NCI-H2081 treated with DMSO at 0.1 percent for 48 hours (cell line): ENCODE results near the gene ADAMTS12.

Experiments
- DNase-seq: peaks from one replicate; lab custom pipeline; 2025; lab: John Stamatoyannopoulos, UW

ADAMTS12 gene

DNA sequence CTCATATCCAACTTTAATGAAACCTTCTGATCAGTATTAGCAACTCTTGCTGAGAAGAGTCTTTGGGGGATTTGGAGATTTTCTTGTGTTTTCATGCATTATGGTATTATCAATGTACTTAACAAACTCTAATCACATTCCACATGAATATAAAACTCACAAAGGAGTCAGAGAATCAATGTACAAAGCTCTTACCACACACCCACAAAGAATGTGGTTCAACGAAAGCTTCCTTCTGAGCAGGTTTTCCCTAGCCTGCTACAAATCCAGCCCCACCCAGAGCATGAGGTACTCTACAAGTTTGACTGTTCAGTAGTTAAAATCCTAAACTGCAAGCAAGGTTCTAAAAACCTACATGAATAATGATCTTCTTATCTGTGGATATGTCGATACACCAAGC is 240.9 kb downstream of the ADAMTS12 start:
- no peak for DNase-seq

DNA sequence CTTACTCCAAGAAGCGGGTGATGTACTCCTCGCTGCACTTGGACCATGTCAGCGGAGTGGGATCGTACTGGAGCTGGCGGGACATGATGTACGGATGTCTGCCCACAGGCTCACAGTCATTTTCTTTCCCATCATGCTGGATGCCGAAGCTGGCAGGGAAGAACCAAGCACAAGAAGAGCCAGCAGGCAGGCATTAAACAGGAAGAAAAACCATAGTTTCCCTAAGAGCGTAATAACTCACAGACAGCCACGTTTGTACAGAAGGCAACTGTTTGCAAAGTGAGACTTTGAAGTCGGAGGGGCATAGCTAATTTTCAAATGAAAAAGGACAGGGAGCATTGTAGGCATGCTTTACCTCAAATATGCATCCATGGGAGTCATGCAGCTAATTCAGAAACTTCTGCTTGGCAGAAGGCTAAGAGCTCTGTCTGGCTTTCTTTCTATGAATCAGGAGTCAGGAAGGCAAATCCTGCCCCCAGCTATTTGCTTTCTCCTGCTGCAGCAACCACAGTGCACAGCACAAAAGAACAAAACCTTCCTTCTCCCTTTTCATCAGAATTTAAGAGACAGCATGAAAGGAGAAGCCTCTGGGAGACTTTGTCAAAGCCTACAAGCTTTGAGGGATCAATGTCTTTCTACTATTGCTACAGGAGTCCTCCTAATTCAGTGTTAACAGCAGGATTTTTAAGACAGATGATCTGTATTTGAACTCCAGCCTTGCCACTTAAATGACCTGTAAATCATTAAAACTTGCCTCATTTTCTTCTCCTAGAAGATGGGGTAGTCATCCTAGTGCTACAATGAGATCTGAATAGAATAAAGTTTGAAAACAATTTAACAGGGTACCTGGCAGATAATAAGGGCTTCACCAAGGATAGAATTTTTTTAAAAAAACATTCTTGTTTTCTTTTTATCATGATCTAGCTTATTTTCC is 242.0 kb downstream of the ADAMTS12 start:
- DNase-seq: no peak

DNA sequence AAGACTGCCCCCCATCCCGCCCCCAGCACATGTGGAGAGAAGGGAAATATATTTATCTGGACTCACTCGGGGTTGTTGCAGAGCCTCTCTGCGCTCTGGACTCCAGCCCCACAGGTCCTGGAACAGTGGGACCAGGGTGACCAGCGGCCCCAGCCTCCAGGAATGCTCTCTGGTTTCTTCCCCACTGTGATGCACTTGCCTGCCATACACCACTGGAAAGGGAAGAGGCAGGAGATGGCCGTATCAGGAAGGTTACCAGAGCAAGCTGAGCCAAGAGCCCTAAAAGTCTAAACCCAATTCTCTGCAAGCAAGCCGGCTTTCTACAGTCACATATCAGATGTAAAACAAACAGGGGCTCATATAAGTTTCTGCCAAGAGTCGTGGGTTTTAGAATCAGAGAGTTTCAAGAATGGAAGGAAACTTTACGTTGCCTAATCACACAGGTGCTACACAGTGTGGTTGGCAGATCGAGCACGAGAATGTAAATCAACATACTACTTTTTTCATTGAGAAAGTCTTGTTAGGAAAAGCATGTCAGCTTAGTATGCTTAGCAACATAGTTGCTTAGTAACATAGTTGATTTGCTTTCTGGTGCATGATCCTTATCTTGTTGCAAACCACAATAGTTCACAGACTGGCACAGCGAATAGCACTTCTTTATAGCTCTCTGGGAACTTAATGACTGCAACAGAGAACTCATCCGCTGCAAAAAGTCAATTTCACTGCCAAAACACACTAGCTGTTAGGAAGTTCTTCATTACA is 249.9 kb downstream of the ADAMTS12 start:
- no peak for DNase-seq

DNA sequence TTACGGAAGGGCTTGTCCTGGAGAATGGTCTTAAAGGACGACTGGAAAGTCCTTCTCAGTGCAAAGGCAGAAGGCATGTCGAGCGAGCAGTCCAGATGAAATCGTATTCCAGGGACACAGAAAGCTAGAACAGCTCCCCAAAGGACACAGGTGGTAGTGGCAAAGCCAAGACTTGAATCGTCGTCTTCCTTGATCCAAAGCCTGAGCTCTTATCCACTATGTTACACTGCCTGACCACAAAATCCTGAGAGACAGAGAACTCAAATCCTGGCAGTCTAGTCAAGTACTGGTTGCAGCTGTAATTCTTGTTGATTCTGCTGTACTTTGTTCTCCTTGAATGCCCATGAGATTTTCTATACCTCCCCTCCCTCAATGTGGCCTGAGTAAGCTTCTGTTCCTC is 252.3 kb downstream of the ADAMTS12 start:
- DNase-seq: no peak

DNA sequence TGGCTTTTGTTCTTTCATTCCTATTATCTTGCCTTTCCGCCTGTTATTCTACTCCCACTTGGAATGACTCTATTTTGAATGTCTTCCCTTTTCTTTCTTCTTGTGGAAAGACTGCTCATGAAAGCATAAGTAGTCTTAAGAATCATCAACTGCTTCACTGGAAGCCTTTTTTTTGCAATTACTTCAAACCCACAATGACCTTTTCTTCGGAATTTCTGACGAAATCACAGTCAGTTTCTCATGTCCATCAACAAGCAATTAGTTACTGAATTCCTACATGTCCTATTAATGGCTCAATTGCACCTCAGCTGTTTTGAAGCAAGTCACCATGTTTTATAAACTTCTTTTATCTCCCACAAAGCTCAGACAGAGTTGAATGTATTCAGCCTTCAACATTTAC is 254.8 kb downstream of the ADAMTS12 start:
- DNase-seq: no peak

DNA sequence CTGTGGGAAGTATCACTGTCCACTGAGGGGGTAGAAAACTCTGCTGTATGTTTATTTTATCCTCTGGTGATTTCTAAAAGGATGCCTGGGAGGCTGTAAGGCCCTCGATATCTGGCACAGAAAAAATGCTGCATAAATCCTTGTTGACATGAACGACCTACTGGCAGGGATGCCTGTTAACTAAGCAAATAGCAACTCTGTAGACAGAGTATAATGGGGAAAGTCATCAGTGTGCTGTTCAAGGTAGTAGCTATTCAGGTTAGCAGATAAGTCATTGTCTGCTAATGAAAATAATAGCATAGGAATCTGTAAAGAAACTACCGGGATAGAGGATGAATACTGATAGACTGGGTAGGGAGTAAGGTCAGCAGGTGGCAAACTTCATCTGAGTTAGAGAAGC is 256.2 kb downstream of the ADAMTS12 start:
- no peak for DNase-seq

DNA sequence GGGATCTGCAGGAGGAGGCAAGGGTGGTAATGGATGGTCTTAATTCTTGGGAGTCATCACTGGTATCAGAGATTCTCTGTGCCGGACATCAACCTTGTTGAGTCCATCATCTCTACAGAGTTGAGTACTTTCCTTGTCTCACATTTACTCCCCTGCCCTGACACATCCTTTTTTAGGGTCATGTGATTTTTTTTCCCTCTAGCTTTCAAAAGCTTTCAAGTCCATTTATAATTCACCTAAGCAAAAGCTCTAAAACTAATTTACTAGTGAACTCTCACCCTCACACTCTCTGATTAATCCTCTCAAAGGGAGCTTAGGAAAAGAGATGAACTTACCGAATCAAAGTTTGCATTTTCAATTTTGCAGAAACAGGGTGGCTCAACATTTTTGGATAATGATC is 258.1 kb downstream of the ADAMTS12 start:
- DNase-seq: no peak

DNA sequence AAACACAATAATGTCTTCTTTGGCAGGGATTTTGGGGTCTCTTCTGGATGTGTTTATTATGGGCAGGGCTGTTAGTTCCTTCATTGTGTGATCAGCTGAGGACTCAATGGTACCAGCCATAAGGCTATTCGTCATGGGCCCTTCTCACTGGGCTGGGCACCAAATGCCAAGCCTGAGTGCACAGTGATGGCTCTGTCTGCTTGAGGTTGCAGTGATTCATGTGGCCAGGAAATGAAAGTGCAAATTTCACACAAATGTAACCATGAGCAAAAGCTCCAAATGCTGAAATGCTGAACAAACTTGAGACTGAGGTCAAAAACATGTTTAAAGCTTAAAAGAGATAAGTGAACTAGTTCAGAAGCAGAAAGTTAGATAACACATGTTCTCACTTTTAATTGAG is 260.0 kb downstream of the ADAMTS12 start:
- DNase-seq: no peak

DNA sequence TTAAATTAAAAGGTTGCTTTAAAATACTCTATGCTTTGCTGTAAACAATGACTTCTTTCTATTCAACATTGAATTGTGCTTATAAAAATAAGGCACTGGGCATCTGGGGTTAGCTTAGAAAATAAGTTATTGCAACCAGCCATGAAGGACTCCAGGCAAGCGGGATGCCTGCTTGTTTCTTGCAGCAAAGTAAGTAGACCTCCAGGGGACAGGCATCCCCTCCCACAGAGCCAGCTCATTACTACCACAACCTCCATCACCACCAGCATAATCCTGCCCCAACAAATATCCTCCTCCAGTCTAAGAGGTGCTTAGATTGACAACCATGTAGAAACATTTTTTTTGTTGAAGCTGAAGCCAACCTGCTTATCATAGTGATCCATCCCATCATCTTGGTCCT is 260.7 kb downstream of the ADAMTS12 start:
- DNase-seq: no peak

DNA sequence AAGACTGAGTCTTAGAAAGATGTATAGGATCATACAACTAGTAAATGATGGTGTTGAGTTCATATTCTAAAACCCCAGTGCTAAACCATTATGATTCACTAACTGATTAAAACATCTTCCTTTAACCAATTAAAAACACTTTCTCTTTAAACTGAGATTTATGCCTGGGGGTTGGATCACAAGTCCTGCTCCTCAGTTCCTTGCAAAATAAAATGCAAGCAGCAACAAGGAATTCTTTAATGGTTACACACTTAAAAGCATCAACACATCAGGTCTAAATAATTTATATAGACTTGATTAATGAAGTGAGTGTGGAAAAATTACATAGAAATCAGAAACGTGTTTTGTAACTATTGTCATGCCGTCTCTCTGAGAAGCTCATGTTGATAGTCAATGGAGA is 261.8 kb downstream of the ADAMTS12 start:
- DNase-seq: no peak

DNA sequence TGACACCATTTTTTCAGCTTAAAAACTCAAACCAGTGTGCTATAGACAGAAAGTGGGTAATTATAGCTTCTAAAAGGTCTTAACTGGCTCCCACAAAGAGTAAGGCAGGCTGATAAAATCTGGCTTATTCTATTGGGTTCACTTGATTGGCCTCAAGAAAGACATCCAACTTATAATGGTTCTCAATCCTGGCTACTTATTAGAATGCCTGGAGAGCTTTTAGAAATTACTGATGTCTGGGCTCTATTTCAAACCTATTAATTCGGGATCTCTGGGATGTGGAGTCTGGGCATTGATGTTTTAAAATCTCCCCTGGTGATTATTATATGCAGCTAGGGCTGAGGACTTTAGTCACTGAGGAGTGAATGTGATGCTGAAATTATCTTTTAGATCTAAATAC is 263.0 kb downstream of the ADAMTS12 start:
- no peak for DNase-seq

DNA sequence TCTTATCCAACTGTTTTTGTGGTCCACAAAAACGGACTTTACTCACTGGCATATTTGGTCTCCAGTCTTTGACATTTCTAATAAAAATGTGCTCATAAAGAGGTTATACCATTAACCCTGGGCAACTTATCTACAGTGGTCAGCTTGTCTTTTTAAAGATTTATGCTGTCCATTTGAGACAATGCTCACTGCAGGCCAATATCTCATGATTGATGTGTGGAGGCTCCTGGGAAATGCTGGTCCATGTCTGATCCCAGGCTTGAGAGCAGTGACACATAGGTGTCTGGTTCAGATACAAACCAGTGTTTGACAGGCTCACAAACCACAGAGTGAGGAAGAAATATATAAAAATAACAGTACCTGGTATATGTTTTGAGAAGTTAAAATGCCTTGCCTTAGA is 270.3 kb downstream of the ADAMTS12 start:
- no peak for DNase-seq

DNA sequence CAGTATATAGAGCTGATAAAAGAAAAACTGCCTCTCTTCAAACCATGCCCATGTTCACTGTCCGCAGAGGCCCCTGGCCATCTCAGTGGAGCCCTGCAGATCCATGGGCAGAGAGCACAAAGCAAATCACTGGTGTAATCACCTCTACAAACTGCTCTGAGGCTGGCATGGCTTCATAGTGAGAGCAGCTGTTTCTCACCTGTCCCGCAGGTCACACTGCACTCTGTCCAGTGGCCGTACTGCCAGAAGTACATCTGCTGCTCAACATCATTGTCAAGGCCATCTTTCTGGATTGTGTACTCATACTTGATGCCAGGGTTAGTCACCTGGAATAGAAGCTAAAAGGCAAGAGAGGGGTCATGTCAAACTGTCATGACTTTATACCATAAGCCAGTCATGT is 277.8 kb downstream of the ADAMTS12 start:
- DNase-seq: no peak

DNA sequence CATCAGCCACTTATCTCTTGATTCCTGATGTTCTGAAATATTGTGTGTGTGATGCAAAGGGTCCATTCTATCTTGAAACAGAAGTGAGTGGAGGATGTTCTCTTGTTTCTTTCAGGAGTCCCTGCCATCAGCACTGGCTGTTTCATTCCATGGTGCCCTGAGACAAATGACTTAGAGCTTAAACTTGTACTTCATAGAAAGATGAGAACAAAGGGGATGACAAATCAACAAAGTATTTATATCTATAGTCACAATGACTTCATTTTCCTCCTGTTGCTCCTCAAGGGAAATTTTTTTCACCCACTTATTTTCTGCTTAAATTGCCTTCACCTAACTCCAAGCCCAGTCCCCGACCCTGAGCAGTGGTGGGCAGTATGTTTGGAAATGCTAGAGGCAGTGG is 279.4 kb downstream of the ADAMTS12 start:
- no peak for DNase-seq

DNA sequence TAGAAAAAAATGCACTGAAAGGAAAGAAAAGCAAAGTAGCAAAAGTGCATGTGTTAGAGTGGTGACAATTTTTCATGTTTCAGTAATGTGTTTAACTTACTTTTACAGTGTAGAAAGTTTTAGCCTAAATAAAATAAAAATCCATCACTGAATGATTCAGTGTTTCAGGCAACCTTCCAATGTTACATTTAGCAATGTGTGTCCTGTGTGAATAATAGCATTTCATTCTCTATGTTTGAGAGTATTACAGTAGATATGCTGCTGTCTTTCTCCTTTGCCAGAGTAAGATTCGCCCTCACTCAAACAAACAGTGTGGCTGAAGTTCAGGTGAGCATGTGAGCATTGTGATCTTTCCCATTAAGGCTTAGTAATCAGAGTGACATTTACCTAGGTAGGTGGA is 279.9 kb downstream of the ADAMTS12 start:
- no peak for DNase-seq

DNA sequence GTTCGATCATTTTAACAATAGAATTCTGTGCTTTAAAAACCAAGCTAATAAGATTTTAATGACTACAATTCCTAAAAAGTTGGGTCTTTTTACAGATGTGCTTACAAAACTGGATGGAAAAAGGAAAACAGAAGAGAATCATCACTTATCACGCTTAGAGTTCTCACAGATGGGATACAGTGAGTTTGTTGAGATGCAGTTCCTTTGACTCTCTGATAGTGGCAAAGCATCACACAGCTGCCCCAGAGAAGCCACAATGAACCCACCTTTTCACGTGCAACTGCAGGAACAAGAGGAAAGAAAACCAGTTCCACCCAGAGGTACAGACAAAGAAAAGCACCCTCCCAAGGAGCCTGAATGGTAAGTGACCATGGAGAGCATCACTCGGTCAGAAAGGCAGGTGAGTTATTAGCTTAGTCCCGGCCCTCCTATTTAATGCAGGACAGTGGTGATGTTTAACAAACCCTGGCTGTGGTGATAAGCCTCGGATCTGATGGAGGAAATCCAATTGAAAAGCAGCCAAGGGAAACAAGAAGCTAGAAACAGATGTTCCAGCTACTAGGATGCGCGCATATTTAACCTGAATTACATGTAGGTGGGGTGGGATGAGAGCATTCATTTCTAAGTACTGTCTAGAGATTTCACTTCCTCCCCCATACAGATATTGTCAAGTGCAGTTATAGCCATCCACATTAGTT is 283.3 kb downstream of the ADAMTS12 start:
- no peak for DNase-seq

DNA sequence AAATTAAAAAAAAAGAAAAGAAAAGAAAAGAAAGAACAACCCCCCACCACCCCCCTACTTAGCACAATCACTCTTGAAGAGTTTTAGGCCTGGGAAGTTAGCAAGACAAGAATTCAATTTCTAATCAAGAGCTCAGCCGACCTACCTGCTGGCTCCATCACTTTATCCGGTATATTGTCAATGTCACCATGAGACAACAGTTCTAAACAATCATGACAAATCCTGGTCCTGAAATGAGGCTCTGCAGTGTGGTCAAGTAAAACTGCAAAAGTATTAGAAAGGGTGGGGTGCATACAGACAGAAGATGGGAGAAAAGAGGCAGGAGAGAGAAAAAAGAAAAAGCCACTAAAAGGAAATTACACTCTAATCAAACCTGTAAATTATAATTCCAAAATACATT is 287.3 kb downstream of the ADAMTS12 start:
- DNase-seq: no peak

DNA sequence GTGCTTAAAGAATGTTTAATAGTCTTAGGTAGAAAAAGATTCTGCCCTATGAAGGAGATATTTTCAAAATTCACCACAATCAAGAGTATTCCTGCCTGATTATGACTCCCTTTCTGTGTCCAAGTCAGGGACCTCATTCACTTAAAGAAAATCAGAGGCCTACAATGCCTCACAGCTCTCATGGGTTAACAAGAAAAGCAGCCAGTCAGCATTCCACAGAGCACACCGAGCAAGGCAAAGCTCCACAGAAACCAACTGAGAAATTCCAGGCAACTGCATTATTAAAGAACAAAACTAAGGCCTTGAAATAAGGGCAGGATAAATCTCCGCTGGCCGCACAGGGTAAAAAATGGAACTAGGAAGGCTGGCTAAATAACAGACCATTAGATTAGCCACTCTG is 289.9 kb downstream of the ADAMTS12 start:
- DNase-seq: no peak

DNA sequence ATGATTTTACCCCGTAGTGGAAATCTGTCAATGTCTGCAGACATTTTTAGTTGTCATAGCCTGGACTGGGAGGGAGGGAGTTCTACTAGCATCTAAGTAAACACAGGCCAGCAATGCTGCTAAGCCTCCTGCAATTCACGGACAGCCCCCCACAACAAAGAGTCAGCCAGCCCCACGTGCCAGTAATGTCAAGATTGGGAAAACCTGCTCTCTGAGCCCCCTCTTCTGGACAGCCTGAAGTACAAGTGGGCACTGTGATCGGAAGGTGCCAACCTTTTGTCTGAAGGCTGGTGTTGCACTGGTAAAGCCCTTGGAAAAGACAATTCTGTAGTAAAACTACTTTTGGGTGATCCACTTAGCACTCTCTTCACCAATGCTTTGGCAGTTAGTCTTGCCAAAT is 296.5 kb downstream of the ADAMTS12 start:
- no peak for DNase-seq

DNA sequence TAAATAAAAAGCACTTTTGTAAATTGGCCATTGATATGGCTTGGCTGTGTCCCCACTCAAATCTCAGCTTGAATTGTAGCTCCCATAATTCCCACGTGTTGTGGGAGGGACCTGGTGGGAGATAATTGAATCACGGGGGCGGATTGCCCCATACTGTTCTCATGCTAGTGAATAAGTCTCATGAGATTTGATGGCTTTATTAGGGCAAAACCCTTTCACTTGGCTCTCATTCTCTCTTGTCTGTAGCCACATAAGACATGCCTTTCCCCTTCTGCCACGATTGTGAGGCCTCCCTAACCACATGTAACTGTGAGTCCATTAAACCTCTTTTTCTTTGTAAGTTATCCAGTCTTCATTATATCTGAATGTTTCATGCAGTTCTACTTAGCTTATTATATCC is 297.8 kb downstream of the ADAMTS12 start:
- DNase-seq: no peak

DNA sequence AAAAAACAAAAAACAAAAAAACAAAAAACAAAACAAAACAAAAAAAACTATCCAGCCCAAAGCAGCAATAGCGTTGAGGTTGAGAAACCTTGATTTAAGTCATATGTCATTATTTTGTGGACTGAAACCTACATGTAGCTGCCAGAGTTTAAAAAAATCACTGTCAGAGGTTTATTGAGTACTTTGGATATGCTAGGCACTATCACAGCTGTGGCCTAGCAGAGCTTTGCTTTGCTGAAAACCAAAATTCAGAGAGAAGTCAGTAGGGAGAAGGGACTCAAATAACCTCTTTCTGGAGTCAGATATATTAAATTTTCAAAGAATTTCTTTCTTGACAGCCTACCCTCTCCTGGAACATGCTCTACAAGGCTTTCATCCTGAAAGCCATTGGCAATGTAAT is 299.5 kb downstream of the ADAMTS12 start:
- no peak for DNase-seq

DNA sequence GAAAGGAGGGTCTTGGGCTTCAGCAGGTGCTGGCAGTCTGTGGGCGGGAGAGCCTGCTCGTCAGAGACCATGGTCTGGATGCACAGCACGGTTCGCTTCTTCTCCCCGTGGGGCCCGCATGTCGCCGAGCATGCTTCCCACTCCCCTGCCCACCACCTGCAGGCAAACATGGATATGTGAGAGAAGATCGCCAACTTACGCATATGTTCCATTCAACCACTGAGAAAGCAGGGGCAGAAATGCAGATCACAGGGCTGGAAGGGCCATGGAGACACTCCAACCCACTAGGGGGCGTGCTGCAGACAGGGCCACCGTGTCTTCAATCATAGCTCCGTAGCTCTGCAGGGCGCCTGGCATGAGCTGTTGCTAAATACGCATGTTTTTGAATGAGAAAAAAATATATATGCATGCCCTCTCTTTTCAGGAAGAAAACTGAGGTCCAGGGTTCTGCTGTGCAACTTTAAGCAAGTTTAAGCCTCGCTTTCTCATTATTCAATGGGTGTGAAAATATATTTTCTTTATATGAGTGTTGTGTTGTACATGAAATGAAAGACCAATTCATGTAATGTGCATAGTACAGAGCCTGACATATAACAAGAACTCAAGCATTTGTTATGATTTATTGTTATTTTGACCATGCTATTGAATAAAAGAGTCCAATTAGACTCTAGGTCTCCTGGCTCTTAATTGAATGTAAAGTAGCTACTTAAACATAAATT is 303.0 kb downstream of the ADAMTS12 start:
- DNase-seq: no peak
